ENCODE results near the gene PTX4.
"Not testable (repeated sequence)": the region's sequence is repeated elsewhere in the genome, so short reads cannot be mapped to it uniquely, and the experiment has no call there.

Gene PTX4

DNA sequence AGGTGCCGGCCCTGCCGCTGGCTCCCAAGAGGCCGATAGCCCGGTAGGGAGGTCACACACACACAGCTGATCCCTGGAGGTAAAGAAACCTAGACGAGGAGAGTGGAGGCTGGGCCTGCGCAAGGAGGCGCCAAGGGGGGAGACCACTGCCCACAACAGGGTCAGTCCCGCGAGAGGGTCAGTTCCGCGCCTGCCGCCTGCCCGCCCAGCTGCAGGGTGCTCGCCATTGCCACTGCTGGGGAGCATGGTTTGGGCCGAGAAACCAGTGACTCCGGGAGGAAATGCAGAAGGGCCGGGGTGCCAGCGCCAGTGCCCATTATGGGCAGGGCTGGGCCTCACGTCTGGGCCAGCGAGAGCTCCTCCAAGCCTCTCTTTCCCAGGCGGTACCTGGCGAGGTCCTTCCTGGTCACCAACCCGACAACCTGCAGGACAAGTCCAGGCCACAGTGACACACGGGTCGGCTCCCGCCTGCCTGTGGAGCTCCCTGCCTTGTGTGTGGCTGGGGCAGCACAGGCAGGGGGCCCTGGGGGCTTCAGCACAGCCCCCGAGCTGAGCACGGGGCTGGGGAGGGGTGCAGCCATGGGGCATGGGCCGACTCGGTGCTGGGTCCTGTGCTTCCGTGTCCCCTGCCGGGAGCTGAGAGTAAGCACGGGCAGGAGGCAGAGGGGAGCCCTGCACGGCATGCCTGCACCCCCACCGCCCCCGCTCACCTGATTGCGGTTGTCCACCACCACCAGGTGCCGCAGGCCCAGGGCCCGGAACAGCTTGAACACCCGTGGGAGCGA is 42.3 kb downstream of the PTX4 start:
- in situ Hi-C loops (cut with MboI; ENCODE audit: low sequenced_read_pairs) = no loop called here

DNA sequence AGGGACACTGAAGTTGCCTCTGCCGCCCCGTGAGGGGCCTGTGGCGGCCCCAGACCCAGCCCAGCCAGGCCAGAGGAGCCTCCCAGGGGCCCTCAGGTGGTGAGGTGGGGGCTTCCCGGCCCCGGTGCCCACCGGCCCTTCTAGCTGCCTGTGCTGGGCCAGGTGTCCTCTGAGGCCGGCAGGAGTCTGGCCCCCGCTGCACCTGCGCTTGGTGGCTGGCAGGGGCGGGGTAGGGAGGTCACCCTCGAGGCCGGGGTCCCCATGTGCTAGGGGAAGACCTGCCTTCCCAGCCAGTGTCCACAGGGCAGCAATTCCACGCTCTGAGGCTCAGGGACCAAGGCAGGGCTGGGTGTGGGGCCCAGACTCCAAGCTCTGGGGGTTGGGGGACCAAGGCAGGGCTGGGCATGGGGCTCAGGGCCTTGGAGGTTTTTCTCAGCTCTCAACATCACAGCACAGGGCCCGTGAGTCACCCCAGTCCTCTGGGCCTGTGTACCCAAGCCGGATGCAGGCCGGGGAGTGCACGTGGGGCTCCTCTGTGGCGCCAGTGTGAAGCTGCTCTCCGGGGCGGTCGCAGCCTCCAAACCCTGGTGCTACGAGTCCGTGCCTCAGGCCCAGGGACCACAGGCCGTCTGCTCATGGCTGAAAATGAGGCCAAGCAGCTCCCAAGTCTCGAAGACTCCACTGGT is 43.1 kb downstream of the PTX4 start:
- in situ Hi-C loops (cut with MboI; ENCODE audit: low sequenced_read_pairs) = no loop called here

DNA sequence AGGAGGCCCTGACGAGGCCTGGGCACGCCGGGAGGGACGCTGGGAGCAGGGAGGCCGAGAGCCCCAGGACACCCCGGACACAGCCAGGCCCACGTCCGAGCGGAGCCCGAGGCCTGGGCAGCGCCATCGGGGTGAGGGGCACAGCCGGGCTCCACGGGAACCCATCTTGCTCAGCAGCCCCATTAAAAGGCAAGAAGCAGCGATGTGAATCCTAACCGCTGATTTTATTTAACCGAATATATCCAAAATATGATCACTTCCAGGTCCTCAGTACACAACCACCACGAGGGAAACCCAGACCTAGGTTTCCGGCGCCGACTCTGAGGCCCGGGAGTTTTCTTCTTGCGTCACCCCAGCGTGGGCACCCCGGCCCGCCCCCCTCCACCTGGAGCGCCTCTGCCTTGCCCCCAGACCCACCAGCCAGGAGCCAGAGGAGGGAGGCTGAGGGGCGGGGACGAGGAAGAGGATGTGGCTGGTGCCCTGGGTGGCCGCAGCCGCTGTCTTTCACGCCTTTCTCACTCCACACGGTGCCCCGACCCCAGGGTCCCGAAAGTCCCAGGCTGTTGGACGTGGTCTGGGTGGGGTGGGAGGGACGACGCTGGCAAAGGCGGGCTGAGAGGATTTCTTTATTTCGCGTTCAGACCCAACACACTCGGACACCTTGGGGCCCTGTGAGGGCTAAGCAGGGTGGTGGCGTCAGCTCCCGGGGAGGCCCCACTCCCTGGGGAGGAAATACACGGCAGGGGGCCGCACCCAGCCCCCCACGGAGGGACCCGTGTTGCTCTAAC is 43.8 kb downstream of the PTX4 start:
- in situ Hi-C loops (cut with MboI; ENCODE audit: low sequenced_read_pairs) = no loop called here

DNA sequence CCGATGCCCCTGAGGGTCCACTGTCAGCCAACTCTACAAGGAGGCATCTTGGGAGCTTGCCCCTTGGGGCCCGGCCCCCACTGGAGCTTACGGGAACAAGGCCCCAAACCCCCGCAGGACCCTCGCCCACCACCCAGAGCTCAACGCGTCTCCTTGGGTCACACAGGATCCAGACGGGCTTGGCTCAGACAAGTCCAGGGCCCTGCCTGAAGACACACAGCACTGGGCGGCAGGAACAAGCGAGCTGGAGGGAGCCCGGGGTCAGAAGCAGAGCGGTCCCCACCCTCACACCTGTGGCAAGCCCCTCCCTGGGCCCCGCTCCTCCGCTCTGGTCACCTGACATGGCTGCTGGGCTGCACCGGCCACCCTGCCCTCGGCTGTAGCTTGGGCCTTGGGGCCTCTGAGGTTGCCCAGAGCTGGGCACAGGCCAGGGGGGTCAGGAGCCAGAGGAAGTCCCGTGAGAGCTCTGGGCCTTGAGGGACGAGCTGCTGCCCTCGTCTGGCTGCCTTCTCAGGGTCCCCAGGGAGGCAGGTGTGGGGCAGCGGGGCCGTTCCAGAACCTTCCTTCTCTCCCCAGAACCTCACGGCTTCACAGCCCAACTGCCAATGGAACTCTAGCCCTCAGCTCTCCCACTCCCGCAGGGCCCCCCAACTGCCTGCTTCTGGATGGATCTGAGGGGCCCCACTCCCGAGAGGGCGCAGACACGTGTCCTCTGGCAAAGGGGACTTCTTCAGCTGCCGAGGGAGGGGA is 44.6 kb downstream of the PTX4 start, which contains the start of gene CCDC154:
CCDC154 (minus strand) TSS at position 577 of the 750 bp plus-strand sequence; CDS start at position 343, 234 bp downstream.
- in situ Hi-C loops (cut with MboI; ENCODE audit: low sequenced_read_pairs) = no loop called here

DNA sequence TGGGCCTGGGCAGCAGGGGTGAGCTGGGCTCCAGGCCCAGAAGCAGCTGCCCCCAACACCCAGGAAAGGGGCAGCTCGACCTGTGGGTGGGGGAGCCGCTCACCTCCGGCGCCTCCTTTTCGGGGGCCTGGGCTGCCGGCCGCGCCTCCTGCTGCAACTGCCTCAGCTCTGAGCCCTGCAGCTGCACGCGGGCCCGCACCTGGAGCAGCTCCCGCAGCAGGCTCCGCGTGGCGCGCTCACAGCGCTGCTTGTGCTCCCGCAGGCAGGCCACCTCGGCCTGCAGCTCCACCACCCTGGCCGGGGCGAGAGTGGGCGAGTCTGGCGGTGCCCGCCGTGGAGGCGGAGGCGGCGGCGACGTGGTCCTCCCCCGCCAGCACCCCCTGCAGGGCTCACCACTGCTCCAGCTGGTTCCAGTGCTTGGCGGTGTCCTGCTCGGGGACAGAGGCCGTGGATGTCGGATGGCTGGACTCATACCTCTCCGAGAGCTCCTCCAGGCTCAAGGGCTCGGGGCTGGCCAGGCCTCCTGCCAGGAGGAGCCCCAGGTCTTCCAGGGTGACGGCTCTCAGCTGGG is 45.3 kb downstream of the PTX4 start:
- in situ Hi-C loops (cut with MboI; ENCODE audit: low sequenced_read_pairs) = no loop called here

DNA sequence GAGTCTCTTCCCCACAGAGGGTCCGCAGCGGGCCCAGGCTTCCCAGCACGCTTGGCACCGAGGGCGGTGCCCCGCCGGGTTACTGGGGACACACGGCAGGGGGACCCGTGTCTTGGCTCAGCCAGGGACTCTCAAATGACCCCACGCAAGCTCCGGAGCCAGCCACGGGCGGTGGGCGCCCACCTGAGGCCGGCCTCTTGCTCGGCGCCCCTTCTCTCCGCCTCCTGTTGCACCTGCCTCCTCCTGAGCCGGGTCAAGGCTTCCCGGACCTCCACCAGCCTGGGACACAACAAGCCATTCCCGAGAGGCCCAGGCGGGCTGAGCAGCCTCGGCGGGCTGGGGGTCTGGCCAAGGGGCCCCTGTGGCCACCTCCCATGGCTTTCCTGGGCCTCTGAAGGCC is 46.0 kb downstream of the PTX4 start:
- in situ Hi-C loops (cut with MboI; ENCODE audit: low sequenced_read_pairs) = no loop called here

DNA sequence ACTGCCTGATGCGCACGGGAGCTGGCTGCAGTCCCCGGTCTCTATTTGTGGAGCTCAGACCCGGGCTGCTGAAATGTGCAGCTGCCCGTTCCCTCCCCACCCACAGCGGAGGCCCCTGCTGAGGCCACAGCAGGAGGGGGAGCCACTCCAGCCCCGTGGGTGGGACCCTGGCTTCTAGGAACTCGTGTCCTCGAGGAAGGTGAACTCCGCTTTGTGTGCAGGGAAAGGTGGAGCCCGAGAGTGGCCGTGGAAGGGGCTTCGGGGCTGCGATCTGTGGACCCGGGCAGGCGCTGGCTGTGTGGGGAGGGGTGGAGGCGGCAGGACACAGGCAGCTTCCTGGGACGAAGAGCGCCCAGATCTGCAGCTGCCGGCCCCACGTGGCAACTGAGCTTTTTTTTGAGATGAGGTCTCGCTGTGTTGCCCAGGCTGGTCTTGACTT is 47.3 kb downstream of the PTX4 start:
- in situ Hi-C loops (cut with MboI; ENCODE audit: low sequenced_read_pairs) = no loop called here

DNA sequence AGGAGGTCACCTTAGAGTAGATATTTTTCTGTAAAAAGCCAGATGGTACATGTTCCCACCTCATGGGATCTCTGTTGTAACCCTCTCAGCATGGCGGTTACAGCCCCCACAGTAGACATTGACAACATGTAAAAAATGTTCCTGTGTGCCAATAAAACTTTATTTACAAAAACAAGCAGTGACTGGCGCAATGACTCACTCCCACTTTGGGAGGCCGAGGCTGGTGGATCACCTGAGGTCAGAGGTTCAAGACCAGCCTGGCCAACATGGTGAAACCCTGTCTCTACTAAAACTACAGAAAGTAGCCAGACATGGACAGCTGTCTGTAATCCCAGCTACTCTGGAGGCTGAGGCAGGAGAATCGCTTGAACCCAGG is 49.1 kb downstream of the PTX4 start:
- in situ Hi-C loops (cut with MboI; ENCODE audit: low sequenced_read_pairs) = not testable (repeated sequence)

DNA sequence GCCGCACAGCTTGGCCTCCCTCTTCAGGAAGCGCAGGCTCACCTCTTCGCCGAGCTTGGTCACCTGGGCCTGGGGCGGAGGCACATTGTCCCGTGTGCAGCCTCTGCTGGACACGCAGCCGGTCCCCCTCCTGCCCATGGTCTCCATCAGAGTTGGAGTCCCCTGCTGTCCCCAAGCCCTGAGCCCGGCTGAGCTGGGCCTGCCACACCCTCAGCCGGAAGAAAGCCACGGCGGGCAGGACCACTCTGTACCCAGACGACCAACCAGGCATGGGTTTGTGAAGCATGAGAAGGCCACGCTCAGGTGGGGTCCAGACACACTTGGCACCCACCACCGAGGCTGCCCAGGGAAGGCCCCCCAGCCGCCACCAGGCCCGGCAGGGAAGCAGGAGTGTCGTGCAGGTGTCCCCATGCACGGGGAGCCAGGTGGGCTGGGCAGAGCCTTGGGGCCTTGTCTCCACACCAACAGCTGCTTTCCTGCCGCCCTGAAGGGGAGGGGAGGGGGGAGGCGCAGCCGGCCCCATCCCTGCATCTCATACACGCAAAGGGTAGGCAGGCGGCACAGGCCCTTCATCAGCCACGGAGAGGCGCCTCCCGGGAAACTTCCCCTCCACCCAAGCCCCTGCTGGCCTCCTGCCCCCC is 49.6 kb downstream of the PTX4 start:
- in situ Hi-C loops (cut with MboI; ENCODE audit: low sequenced_read_pairs) = no loop called here

DNA sequence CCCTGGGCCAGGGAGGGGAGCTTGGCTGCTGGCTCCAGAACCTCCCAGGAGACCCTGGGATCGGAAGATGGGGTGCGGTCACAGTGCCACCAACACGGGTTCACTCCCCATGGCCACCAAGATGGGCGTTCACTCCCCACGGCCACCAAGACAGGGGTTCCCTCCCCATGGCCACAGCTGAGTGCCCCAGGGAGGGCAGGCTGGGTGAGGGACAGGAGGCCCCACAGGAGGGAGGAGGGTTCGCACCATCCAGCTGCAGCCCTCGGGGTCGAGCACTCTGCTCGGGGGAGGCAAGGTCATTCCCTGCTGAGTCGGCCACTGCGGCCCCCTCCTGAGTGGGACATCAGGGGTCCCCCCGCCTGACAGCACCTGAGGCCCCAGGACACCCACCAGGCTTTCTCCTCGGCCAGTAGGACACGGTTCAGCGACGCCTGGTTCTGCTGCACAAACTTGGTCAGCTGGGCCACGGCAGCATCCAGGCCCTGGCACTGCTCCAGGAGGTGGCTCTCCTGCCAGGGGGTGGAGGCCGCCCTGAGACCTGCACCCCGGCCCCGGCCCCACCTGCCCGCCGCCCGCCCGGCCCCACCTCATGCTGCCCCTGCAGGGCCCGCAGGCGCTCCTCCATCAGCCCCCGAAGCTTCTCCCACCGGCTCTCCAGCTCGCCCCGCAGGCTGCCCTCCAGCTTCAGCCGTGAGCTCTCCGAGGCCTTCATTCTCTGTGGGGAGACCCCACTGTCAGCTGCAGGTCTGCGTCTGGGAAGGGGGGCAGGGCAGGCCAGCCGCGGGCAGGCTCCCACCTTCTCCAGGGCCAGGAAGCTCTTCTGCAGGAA is 50.3 kb downstream of the PTX4 start:
- in situ Hi-C loops (cut with MboI; ENCODE audit: low sequenced_read_pairs) = no loop called here

DNA sequence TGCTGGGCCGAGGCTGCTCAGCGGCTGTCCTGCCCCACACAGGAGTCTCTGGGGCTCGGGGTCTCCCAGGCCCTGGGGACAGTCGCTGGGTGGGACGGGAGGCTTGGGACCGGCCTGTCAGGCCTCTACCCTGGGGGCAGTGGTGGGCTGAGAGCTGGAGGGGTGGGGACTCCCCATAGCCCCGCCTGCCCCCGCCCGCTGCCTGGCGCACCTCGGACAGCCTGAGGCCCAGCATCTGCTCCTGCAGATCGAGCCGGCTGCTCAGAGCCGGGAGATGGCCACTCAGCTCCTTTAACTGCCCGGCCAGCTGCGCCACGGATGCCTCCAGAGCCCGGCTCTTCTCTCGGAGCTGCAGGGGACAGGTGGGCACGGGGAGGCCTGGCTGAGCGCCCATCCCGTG is 51.1 kb downstream of the PTX4 start:
- in situ Hi-C loops (cut with MboI; ENCODE audit: low sequenced_read_pairs) = no loop called here

DNA sequence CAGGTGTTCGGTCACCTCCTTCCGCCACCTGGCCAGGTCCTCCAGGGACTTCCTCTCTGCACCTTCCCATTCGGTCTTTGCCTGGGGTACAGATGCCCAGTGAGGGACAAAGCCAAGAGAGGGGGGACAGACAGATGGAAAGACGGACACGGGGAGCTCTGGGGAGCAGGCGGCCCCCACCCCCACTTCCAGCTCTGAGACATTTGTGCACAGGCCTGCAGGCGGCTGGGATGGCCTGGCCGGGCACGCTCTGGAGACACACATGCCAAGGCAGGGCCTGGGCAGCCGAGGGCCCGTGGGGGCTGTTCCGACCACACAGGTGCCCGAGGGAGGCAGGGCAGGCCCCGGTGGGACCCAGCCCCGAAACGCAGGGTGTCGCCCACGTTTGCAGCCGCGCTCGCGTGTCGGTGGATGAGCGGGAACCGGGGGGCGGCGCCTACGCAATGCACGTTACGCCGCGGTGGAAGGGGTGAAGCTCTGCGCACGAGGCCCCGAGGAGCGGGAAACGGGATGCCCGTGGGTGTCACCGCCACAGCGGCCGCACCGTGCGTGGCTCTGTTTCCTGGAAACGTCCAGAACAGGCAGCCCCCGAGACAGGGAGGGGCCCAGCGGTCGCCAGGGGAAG is 51.9 kb downstream of the PTX4 start:
- in situ Hi-C loops (cut with MboI; ENCODE audit: low sequenced_read_pairs) = no loop called here

DNA sequence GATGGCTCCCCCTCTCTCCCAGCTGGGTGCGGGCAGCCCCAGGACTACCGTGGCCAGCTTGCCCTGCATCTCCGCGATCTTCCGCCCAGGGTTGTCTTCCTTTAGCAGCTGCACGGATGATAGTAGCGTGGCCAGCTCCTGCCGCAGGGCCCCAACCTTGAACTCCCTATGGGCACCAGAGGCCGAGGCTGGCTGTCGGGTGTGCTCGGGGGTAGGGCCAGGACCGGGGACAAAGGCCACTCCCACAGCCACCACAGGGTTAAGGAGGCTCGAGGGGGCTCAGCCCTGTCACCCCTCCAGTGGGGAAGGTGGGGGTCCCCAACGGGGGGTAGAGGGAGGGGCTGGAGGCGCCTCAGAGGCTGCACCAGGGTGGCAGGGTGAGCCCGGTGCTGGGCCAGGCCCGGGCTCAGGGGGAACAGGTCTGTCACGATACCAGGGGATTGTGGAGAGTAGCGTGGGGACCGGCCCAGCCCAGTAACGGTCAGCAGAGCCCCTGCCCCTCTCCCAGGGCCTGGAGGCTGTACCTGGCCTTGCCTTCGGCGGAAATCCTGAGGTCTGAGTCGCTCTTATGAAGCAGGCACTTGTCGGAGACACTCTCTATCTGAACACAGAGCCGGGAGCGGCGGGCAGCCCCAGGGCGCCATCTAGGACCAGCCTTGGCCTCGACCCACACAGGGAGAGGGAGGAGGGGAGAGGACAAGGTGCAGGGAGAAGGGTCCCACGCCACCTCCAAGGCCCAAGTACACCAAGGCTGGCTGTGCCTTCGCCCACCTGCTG is 52.6 kb downstream of the PTX4 start:
- in situ Hi-C loops (cut with MboI; ENCODE audit: low sequenced_read_pairs) = no loop called here

Measured in hTERT RPE-1 (cell line).